SK-N-SH (cell line): Measurements from ENCODE around the gene VCAM1. TPM values are rescaled to one million over a fixed set of nuclear protein-coding genes. Genes with fewer than 3 reads are reported as not detected.

Source experiments
- CTCF ChIA-PET: fragments of 300-600, 350-600 bp; formaldehyde crosslinking; extraction: SDS; loops from one replicate; lab custom pipeline; 2021; lab: Yijun Ruan, JAX
- POLR2A ChIA-PET: fragments of 350-600 bp; sonication (Branson Sonifier 250); formaldehyde crosslinking; extraction: SDS; loops from one replicate; lab custom pipeline; 2020; ENCODE audit warnings: antibody characterized with exemption, inconsistent platforms; lab: Yijun Ruan, JAX
- DNase-seq: peaks from one replicate; pipeline ENCODE4 v3.0.0; 2012
- H2AFZ ChIP-seq: fragments of 200-600 bp; sonication (generic); 2 replicates; pipeline ENCODE4 v1.8.1; 2016; ENCODE audit warnings: antibody characterized with exemption, mild to moderate bottlenecking, low read depth
- H3F3A ChIP-seq: fragments of 200-600 bp; sonication (generic); replicated peaks from 2 replicates; pipeline ENCODE3; 2016; ENCODE audit warnings: antibody characterized with exemption, mild to moderate bottlenecking; ENCODE audit not compliant: insufficient read depth
- H3K27ac ChIP-seq, 2 experiments: fragments of 200-500 bp in 1 of 2; fragments of 200-600 bp in 1 of 2; sonication (Bioruptor generic) in 1 of 2; sonication (generic), shearing (Covaris generic) in 1 of 2; 2 replicates each; pipeline versions ENCODE4 v1.5.1 to v1.6.1; 2014 to 2016; ENCODE audit warnings: low read depth in 2 of 2, inconsistent platforms in 1 of 2, low read length in 1 of 2, mild to moderate bottlenecking in 1 of 2, mixed read lengths in 1 of 2
- H3K27me3 ChIP-seq: fragments of 200-600 bp; sonication (generic), shearing (Covaris generic); 2 replicates; pipeline ENCODE4 v1.6.1; 2016; ENCODE audit warnings: mixed run types; ENCODE audit not compliant: insufficient read depth
- H3K36me3 ChIP-seq, 2 experiments: fragments of 200-500 bp in 1 of 2; fragments of 200-600 bp in 1 of 2; sonication (Bioruptor generic) in 1 of 2; sonication (generic) in 1 of 2; replicated peaks in 1 of 2; 2 replicates each; pipeline versions ENCODE3 to v1.5.1; 2014 to 2016; ENCODE audit warnings: low read length in 1 of 2, mild to moderate bottlenecking in 1 of 2; ENCODE audit not compliant: insufficient read depth in 2 of 2, control insufficient read depth in 1 of 2
- H3K4me1 ChIP-seq, 2 experiments: fragments of 200-500 bp in 1 of 2; fragments of 200-600 bp in 1 of 2; sonication (Bioruptor generic) in 1 of 2; sonication (generic), shearing (Covaris generic) in 1 of 2; 2 replicates each; pipeline versions ENCODE4 v1.5.1 to v1.6.1; 2014 to 2016; ENCODE audit warnings: low read depth in 1 of 2, low read length in 1 of 2, mixed run types in 1 of 2; ENCODE audit not compliant: insufficient read depth in 2 of 2, control insufficient read depth in 1 of 2
- H3K4me2 ChIP-seq: fragments of 200-600 bp; sonication (generic), shearing (Covaris generic); 2 replicates; pipeline ENCODE4 v1.6.1; 2017; ENCODE audit warnings: mixed run types
- H3K4me3 ChIP-seq, 2 experiments: fragments of 200-500 bp in 1 of 2; fragments of 200-600 bp in 1 of 2; sonication (Bioruptor generic) in 1 of 2; sonication (generic), shearing (Covaris generic) in 1 of 2; 2 replicates each; pipeline versions ENCODE4 v1.5.1 to v1.8.1; 2014 to 2016; ENCODE audit warnings: low read depth in 2 of 2, inconsistent platforms in 1 of 2, low read length in 1 of 2, mild to moderate bottlenecking in 1 of 2, mixed read lengths in 1 of 2, moderate library complexity in 1 of 2
- H3K79me2 ChIP-seq: fragments of 200-600 bp; sonication (generic); 2 replicates; pipeline ENCODE4 v1.8.1; 2017; ENCODE audit warnings: mild to moderate bottlenecking; ENCODE audit not compliant: insufficient read depth
- H3K9ac ChIP-seq: fragments of 200-600 bp; sonication (generic); 2 replicates; pipeline ENCODE4 v1.6.1; 2017; ENCODE audit warnings: mixed run types
- H3K9me2 ChIP-seq: fragments of 200-600 bp; sonication (generic); 2 replicates; pipeline ENCODE4 v1.6.1; 2017; ENCODE audit warnings: mixed run types
- H3K9me3 ChIP-seq: fragments of 200-600 bp; sonication (generic); 2 replicates; pipeline ENCODE4 v1.6.1; 2017; ENCODE audit warnings: mixed run types, mild to moderate bottlenecking, moderate library complexity
- H4K20me1 ChIP-seq: fragments of 200-600 bp; sonication (generic); 2 replicates; pipeline ENCODE4 v1.6.1; 2017; ENCODE audit warnings: mild to moderate bottlenecking, mixed run types; ENCODE audit not compliant: insufficient read depth
- CHD2 ChIP-seq: fragments of 150-350 bp; IDR thresholded peaks from 2 replicates; pipeline ENCODE4 v1.6.1; 2018; ENCODE audit warnings: low read length; ENCODE audit not compliant: partially characterized antibody
- EP300 ChIP-seq, 2 experiments: IDR thresholded peaks; 2 replicates each; pipeline versions ENCODE4 v1.4.0 to v1.6.1; 2012; ENCODE audit warnings: borderline replicate concordance in 1 of 2, low read depth in 1 of 2, low read length in 1 of 2
- FOSL2 ChIP-seq: IDR thresholded peaks from 2 replicates; pipeline ENCODE4 v1.4.0; 2012; ENCODE audit warnings: low read depth, mild to moderate bottlenecking, moderate library complexity, borderline replicate concordance
- FOXM1 ChIP-seq: IDR thresholded peaks from 2 replicates; pipeline ENCODE4 v1.4.0; 2012; ENCODE audit warnings: low read depth, mild to moderate bottlenecking
- JUND ChIP-seq: IDR thresholded peaks from 2 replicates; pipeline ENCODE4 v1.4.0; 2012
- MEF2A ChIP-seq: IDR thresholded peaks from 2 replicates; pipeline ENCODE4 v1.4.0; 2012; ENCODE audit warnings: low read depth, borderline replicate concordance
- NFIC ChIP-seq: IDR thresholded peaks from 2 replicates; pipeline ENCODE4 v1.4.0; 2012; ENCODE audit warnings: borderline replicate concordance
- POLR2AphosphoS5 ChIP-seq: IDR thresholded peaks from 2 replicates; pipeline ENCODE4 v1.6.1; 2012; ENCODE audit warnings: low read depth, low read length
- RAD21 ChIP-seq: IDR thresholded peaks from 2 replicates; pipeline ENCODE4 v1.6.1; 2012; ENCODE audit warnings: mild to moderate bottlenecking, low read length
- SMC3 ChIP-seq: IDR thresholded peaks from 2 replicates; pipeline ENCODE4 v1.6.1; 2012; ENCODE audit warnings: low read depth, low read length, improper control_type of control experiment
- TAF1 ChIP-seq: IDR thresholded peaks from 2 replicates; pipeline ENCODE4 v1.6.1; 2012; ENCODE audit warnings: low read depth, mild to moderate bottlenecking, low read length, moderate library complexity, borderline replicate concordance
- TCF12 ChIP-seq: IDR thresholded peaks from 2 replicates; pipeline ENCODE4 v1.4.0; 2012
- TEAD4 ChIP-seq: IDR thresholded peaks from 2 replicates; pipeline ENCODE4 v1.4.0; 2012; ENCODE audit warnings: mild to moderate bottlenecking, borderline replicate concordance; ENCODE audit not compliant: insufficient read depth
- YY1 ChIP-seq: IDR thresholded peaks from 2 replicates; pipeline ENCODE4 v1.4.0; 2012; ENCODE audit warnings: low read depth, mild to moderate bottlenecking
- polyA plus RNA-seq, 3 experiments: library from polyadenylated mRNA; depleted of rRNA; stranded (reverse); fragments of >200 nt; gene quantifications; 2 replicates each; pipeline ENCODE4 v1.2.3, GENCODE V29; 2012
- TF ChIP-seq, protein P1 (sequence below): IDR thresholded peaks from 2 replicates; pipeline ENCODE4 v1.6.1; 2012; ENCODE audit warnings: mild to moderate bottlenecking, low read depth, low read length, moderate library complexity
- TF ChIP-seq, protein P2 (sequence below): IDR thresholded peaks from 2 replicates; pipeline ENCODE4; 2012

The VCAM1 gene
- polyA plus RNA-seq, 1 of the 3 experiments (the other 2 are of a cell fraction), result 5.0 TPM

DNA sequence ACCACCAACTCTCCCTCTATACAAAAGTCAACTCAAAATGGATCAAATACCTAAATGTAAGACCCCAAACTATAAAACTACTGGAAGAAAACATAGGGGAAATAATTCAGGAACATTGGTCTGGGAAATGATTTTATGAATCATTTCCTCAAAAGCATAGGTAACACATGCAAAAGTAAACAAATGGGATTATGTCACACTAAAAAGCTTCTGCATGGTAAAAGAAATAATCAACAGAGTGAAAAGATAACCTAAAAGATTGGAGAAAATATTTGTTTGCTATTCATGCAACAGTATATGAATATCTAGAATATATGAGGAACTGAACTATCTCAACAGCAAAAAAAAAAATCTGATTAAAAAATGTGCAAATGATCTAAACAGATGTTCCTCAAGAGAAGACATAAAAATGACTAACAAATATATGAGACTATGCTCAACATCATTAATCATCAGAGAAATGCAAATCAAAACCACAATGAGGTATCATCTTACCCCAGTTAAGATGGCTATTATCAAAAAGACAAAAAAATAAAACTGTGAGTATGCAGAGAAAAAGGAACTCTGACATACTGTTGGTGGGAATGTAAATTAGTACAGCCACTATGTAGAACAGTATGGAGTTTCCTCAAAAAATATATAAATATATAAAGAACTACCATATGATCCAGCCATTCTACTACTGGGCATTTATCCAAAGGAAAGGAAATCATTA lies 47.8 kb downstream of the VCAM1 start:
- TF ChIP-seq POLR2AphosphoS5 (0 out of 2 replicates have a peak, but pooled peaks have one; percentile 19), EP300 (IDR thresholded peaks at IDR 0.05; ENCODE audit: borderline replicate concordance in 1 of 2, low read depth in 1 of 2, low read length in 1 of 2) (0 out of 4 replicates have a peak, but pooled peaks of 1 of the 2 experiments have one; percentile 31), FOXM1 (peak; percentile 27; the same call in 1 of the 2 replicates), TEAD4 (0 out of 2 replicates have a peak, but pooled peaks have one; percentile 50), MEF2A (no peak), YY1 (no peak), TAF1 (no peak), FOSL2 (peak; percentile 35; the same call in 1 of the 2 replicates), TCF12 (peak; percentile 86), RAD21 (no peak), CHD2 (no peak), NFIC (peak; percentile 8; the same call in 1 of the 2 replicates), SMC3 (no peak), JUND (peak; percentile 43)
- TF ChIP-seq, protein P1, sequence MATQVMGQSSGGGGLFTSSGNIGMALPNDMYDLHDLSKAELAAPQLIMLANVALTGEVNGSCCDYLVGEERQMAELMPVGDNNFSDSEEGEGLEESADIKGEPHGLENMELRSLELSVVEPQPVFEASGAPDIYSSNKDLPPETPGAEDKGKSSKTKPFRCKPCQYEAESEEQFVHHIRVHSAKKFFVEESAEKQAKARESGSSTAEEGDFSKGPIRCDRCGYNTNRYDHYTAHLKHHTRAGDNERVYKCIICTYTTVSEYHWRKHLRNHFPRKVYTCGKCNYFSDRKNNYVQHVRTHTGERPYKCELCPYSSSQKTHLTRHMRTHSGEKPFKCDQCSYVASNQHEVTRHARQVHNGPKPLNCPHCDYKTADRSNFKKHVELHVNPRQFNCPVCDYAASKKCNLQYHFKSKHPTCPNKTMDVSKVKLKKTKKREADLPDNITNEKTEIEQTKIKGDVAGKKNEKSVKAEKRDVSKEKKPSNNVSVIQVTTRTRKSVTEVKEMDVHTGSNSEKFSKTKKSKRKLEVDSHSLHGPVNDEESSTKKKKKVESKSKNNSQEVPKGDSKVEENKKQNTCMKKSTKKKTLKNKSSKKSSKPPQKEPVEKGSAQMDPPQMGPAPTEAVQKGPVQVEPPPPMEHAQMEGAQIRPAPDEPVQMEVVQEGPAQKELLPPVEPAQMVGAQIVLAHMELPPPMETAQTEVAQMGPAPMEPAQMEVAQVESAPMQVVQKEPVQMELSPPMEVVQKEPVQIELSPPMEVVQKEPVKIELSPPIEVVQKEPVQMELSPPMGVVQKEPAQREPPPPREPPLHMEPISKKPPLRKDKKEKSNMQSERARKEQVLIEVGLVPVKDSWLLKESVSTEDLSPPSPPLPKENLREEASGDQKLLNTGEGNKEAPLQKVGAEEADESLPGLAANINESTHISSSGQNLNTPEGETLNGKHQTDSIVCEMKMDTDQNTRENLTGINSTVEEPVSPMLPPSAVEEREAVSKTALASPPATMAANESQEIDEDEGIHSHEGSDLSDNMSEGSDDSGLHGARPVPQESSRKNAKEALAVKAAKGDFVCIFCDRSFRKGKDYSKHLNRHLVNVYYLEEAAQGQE, result no peak
- TF ChIP-seq, protein P2, sequence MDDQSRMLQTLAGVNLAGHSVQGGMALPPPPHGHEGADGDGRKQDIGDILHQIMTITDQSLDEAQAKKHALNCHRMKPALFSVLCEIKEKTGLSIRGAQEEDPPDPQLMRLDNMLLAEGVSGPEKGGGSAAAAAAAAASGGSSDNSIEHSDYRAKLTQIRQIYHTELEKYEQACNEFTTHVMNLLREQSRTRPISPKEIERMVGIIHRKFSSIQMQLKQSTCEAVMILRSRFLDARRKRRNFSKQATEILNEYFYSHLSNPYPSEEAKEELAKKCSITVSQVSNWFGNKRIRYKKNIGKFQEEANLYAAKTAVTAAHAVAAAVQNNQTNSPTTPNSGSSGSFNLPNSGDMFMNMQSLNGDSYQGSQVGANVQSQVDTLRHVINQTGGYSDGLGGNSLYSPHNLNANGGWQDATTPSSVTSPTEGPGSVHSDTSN, result peak; percentile 83
- H3K27me3 ChIP-seq, result no peaks in the 10 kb centered on the region
- ChIA-PET POLR2A (no interaction called here), CTCF (no interaction called here)
- H4K20me1 ChIP-seq, result no peaks in the 10 kb centered on the region
- DNase-seq, result no peak
- no peaks in the 10 kb centered on the region for H3K9me3 ChIP-seq
- no peaks in the 10 kb centered on the region for H3K79me2 ChIP-seq
- no peaks in the 10 kb centered on the region for H3F3A ChIP-seq
- no peak overlapping the region for H3K4me2 ChIP-seq
- no peaks in the 10 kb centered on the region for H3K4me1 ChIP-seq
- H2AFZ ChIP-seq, result no peak overlapping the region
- no peak overlapping the region for H3K27ac ChIP-seq
- peaks cover 0 to 5% of the 10 kb centered on the region in 2 experiments for H3K36me3 ChIP-seq
- H3K9ac ChIP-seq, result no peak overlapping the region
- H3K9me2 ChIP-seq, result no peaks in the 10 kb centered on the region
- H3K4me3 ChIP-seq, result no peak overlapping the region
